RWPE2 (cell line): ENCODE data around the gene SAMD11.

ENCODE experiments used
- ATAC-seq: fragments of 200-7000 bp; cut with Tn5 transposase; 3 replicates; pipeline ENCODE4 v1.9.1; 2021; ENCODE audit warnings: low read depth
- DNase-seq: peaks from one replicate; pipeline ENCODE4 v3.0.0-alpha.2; 2020; ENCODE audit warnings: low spot score
- H3K27ac ChIP-seq: fragments of 450-650 bp; 2 replicates; pipeline ENCODE4 v1.5.1; 2017; ENCODE audit warnings: mild to moderate bottlenecking; ENCODE audit not compliant: poor library complexity, severe bottlenecking
- H3K27me3 ChIP-seq: fragments of 250-450 bp; sonication (Bioruptor Pico); 2 replicates; pipeline ENCODE4 v1.5.1; 2021; ENCODE audit warnings: mild to moderate bottlenecking, moderate library complexity; ENCODE audit not compliant: insufficient read depth, poor library complexity, severe bottlenecking
- H3K36me3 ChIP-seq: fragments of 250-450 bp; sonication (Bioruptor Pico); 2 replicates; pipeline ENCODE4 v1.5.1; 2020; ENCODE audit warnings: low read depth, mild to moderate bottlenecking, moderate library complexity
- H3K4me1 ChIP-seq: fragments of 250-450 bp; sonication (Bioruptor Pico); 2 replicates; pipeline ENCODE4 v1.5.1; 2021; ENCODE audit warnings: mild to moderate bottlenecking, moderate library complexity; ENCODE audit not compliant: insufficient read depth, poor library complexity, severe bottlenecking
- H3K4me3 ChIP-seq: fragments of 250-450 bp; sonication (Bioruptor Pico); 2 replicates; pipeline ENCODE4 v1.5.1; 2021; ENCODE audit warnings: mild to moderate bottlenecking, moderate library complexity; ENCODE audit not compliant: severe bottlenecking
- H3K9me3 ChIP-seq: fragments of 250-450 bp; sonication (Bioruptor Pico); 2 replicates; pipeline ENCODE4 v1.5.1; 2021; ENCODE audit warnings: mild to moderate bottlenecking, moderate library complexity; ENCODE audit not compliant: severe bottlenecking
- TF ChIP-seq, protein P1 (sequence below): fragments of 450-650 bp; IDR thresholded peaks from one replicate; pipeline ENCODE4 v1.5.1; 2017; ENCODE audit warnings: mild to moderate bottlenecking, moderate library complexity; ENCODE audit not compliant: poor library complexity, severe bottlenecking

The SAMD11 gene

DNA sequence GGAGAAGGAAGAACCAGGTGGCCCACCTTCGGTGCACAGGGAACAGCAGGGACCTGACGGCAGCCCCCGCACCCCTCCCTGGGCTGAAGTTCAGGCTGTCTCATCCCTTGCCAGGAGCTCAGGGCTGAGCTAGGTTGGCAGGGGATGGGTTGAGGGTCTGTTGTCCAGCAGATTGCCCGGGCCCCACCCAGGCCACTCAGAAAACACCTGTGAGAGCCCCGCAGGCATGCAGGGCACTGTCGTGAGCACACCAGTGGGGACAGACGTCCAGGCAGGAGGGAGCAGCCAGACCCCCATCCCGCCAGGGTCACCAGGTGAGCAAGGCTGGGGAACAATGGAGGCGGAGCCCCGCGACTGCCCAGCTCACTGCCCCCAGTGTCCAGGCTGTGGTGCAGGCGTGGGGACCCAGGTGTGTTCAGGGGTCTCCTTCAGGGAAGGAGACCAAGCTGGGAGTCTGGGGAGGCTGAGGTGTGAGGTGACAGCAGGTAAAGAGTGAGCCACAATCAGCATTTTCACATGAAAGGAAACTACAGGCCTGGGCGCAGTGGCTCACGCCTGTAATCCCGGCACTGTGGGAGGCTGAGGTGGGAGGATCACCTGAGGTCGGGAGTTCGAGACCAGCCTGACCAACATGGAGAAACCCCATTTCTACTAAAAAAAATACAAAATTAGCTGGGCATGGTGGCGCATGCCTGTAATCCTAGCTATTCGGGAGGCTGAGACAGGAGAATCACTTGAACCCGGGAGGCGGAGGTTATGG lies 9.4 kb upstream of the SAMD11 start:
- H3K27me3 ChIP-seq, result peaks cover 56% of the 10 kb centered on the region
- no peak overlapping the region for H3K4me3 ChIP-seq
- no peaks in the 10 kb centered on the region for H3K36me3 ChIP-seq
- ATAC-seq, result no peak
- H3K9me3 ChIP-seq, result no peaks in the 10 kb centered on the region
- TF ChIP-seq, protein P1, sequence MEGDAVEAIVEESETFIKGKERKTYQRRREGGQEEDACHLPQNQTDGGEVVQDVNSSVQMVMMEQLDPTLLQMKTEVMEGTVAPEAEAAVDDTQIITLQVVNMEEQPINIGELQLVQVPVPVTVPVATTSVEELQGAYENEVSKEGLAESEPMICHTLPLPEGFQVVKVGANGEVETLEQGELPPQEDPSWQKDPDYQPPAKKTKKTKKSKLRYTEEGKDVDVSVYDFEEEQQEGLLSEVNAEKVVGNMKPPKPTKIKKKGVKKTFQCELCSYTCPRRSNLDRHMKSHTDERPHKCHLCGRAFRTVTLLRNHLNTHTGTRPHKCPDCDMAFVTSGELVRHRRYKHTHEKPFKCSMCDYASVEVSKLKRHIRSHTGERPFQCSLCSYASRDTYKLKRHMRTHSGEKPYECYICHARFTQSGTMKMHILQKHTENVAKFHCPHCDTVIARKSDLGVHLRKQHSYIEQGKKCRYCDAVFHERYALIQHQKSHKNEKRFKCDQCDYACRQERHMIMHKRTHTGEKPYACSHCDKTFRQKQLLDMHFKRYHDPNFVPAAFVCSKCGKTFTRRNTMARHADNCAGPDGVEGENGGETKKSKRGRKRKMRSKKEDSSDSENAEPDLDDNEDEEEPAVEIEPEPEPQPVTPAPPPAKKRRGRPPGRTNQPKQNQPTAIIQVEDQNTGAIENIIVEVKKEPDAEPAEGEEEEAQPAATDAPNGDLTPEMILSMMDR, result no peak
- DNase-seq, result peak; percentile 38
- H3K4me1 ChIP-seq, result no peaks in the 10 kb centered on the region
- no peak overlapping the region for H3K27ac ChIP-seq

DNA sequence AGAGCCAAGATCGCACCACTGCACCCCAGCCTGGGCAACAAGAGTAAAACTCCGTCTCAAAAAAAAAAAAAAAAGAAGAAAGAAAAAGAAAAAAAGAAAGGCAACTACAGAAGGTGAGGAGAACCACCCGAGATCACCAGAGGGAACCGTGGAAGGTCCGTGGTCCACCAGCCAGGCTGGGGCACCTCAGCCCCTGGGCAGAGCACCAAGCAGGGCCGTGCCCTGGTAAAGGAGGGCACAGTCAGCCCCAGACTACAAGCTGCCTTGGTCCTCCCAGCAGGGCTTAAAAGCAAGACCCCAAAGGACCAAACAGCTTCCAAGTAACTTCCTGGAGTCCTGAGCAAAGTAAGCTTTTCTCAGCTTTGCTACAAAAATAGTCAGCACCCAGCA lies 8.8 kb upstream of the SAMD11 start:
- Histone ChIP-seq H3K4me1 (no peaks in the 10 kb centered on the region), H3K36me3 (no peaks in the 10 kb centered on the region), H3K9me3 (no peaks in the 10 kb centered on the region), H3K27ac (no peak overlapping the region), H3K4me3 (no peak overlapping the region), H3K27me3 (peaks cover 62% of the 10 kb centered on the region)
- no peak for DNase-seq
- no peak for ATAC-seq
- TF ChIP-seq, protein P1, result no peak

DNA sequence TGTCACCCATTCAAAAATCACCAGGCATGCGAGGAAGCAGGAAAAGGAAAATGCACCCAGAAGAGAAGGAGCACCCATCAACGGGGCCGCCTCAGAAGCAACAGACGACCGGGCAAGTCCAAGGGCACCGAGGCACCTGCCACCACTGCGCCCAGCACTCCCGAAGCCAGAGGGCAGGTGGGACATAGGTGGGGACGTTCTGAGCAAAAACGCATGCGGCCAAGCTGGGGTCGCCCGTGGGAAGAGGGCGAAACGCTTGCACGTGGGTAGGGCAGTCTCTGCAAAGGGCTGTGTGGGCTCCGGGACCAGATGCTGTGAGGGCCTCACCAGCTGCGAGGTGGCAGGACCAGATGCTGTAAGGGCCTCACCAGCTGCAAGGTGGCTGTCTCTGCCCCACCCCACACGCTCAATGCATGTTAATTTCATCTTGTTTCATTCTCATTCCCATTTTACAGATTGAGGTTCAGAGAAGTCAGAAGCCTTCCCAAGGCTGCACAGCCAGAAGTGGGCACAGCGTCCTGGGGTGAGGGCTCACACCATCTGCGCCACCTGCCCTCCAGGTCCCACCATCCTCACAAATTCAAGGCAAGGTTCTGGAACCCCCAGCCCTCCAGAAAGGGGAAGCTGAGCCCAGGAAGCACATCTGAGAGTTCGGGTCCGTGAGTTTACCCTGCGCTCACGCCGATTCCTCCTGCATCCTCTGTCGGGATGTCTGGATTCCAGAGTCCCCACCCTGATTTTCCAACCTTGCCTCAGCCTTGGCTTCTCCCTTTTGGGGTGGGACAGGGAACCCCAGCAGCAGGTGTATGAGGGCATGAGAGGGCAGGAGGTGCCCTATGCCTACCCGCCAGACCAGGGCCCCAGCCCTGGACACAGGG lies 8.2 kb upstream of the SAMD11 start:
- Histone ChIP-seq H3K4me1 (no peaks in the 10 kb centered on the region), H3K4me3 (no peak overlapping the region), H3K9me3 (no peaks in the 10 kb centered on the region), H3K27me3 (peaks cover 68% of the 10 kb centered on the region), H3K27ac (no peak overlapping the region), H3K36me3 (no peaks in the 10 kb centered on the region)
- TF ChIP-seq, protein P1, result no peak
- DNase-seq, result no peak
- no peak for ATAC-seq

DNA sequence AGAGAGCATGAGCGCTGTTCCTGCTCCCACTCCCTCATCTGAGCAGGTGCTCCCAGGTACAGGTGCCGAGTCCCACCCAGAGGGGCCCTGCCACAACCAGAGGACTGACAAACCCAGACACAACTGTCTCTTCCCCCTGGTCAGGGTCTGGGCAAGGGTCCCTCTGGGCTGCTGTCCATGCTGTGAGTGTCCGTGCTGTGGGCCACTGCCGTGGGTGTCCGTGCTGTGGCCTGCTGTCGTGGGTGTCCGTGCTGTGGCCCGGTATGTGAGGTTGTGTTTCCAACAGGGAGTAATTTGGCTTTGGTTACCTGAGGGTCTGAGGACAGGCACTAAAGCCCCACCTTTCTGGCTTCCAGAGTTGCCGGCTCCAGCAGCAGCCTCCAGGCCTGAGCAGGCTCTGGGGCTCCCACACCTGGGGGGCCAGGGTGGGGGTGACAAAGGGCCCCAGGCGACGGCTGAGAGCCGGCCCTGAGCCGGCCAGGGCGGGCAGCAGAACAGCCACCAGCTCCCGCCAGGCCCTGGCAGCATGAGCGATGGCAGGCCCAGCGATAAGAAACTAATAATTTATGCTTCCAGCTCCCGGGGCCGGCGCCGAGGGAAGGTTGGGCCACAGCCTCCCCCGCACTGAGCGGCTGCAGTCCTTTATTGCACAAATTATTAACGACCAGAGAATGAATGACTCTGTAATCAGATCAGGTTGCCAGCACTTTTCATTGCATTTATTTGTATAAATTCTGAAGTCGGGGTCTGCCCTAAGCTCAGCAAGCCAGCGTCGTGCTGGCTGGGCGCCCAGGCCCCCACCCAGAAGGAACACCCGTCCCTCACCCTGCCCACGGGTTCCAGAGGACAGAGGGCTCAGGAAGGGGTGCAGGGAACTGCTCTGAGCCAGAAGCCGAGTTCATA lies 7.3 kb upstream of the SAMD11 start:
- ATAC-seq (no peak), DNase-seq (no peak)
- Histone ChIP-seq H3K27me3 (peaks cover 72% of the 10 kb centered on the region), H3K4me1 (peaks cover 4% of the 10 kb centered on the region), H3K27ac (no peak overlapping the region), H3K4me3 (no peak overlapping the region), H3K36me3 (no peaks in the 10 kb centered on the region), H3K9me3 (no peaks in the 10 kb centered on the region)
- TF ChIP-seq, protein P1, result no peak
